T-helper 9 cell (primary cell): ENCODE results near the gene PALD1.

Experiments used
- DNase-seq: peaks from one replicate; pipeline ENCODE4 v3.0.0-alpha.2; 2020

PALD1 gene

DNA sequence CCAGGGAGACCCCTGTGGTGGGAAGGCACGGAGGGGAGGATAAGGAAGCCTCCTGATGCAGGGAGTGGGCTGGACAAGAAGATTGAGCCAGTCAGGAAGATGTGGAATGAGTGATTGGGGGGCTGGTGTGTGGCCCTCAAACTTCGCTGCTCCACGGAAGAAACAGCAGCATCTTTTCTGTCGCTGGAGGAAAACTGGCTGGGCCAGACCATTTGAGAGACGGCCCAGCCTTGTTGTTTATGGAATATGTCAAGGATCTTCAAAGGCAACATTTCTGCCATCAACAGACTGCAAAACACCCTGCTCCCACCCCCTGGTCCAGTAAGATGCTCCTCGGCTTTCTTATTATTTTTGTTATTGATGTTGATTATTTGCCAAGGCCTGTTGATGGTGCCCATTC is 29.4 kb downstream of the PALD1 start:
- no peak for DNase-seq

DNA sequence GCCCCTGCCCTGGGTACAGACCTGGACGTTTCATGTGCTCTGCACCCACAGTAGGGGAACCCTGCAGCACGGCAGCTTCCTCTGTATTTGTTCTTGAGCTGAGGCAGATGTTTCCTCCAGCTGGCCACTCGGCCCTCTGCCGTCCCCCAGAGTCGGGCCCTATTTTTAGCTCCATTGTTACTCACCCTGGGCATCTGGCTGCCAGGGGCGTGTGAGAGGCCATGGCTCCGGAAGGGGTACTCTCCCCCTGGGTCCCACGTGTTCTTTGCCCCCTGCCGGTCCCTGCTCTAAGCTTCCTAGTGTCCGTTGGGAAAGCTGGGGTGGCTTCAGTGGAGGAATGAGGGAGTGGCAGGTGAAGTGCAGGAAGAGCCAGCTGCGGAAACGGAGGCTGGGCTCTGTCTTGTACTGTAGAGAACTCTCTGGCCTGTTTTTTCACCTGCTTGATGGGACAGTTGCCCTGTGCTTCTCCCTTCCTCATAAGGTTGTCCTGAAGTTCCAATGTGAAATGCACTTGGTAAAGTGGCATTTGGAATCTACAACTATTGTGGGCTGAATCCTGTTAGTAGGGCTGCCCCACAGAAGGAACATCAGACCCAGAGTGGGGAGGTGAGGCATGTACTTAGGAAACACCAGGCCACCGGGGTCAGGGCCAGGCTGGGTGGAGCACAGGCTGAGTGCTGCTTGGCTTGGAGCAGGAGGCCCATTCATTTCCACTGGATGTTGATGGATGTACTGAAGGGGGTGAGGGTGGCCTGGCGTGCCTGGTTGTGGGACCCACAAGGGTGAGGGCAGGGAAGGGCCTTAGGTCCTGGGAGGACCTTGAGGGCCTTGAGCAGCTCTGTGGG is 30.6 kb downstream of the PALD1 start:
- no peak for DNase-seq

DNA sequence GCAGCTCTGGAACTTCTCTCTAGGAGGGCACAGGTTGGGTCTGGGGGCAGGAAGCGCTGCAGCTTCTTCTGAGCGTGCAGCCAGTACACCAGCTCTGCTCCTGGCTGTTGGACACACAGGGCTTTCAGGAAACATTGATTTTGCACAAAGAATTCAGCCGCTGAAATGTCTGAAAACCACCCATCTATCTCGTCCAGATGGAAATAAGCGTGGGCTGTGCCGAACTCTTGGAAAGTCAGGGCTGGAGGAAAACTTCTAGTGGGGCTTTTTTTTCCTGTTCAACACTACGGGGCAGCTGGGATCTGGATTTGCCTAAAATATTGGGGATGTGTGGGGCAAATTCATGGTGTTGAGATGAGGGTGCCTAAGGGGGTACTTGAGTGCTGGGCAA is 31.2 kb downstream of the PALD1 start:
- no peak for DNase-seq

DNA sequence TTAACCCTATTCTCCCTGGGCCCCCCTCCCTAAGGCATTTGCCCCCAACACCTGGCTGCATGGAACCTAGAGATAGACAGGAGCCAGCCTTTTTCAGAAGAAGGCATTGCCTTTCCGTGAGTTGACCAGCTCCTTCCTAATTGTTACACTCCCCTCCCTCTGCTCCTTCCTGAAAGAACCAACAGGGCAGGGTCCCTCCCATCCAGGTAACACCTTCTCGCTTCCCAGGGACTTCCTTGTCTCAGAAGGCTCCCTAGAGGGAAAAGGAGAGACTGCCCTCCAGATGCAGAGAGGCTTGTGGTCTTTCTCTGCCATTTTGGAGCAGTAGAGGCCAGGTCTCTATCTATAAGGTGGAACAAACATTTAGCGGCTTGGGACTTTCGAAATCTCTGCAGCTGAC is 31.9 kb downstream of the PALD1 start:
- no peak for DNase-seq

DNA sequence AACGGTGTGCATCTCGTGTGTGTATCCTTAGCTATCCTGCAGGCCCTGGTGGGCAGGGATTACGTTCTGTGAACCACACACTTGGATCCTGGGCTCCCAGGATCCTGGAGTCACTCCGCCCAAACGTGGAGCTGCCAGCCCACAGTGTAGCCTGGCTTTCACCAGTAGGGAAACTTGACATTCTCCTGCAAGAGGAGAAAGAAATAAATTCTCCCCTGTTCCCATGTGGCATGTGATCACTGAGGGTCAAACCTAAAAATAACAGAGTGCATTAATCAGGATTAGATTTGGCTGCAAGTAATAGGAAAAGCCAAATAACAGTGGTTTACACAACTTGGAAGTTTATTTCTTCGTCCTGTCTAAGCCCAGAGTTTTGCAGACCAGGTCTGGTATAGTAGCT is 32.3 kb downstream of the PALD1 start:
- no peak for DNase-seq

DNA sequence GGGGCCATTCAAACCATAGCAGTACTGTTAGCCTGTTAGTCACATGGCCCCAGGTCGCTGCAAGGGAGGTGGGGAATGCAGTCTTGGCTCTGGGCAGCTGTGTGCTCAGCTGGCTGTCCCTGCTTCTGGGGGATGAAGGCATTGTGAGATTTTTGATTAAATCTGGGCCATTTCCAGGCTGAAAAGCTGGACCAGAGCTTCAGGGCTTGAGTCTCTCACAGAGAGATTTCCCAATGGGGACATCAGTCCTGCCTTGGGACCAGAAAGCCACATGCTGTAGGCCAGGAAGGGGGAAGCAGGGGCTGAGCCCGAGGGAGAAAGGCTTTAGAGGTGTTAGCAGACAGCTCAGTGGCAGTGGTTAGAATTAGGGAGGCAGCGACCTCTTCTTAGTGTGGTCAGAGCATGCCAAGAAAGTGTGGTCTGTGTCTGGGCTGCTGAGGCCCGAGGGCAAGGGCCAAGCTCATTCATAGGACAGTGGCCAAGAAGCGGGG is 33.6 kb downstream of the PALD1 start:
- DNase-seq: no peak

DNA sequence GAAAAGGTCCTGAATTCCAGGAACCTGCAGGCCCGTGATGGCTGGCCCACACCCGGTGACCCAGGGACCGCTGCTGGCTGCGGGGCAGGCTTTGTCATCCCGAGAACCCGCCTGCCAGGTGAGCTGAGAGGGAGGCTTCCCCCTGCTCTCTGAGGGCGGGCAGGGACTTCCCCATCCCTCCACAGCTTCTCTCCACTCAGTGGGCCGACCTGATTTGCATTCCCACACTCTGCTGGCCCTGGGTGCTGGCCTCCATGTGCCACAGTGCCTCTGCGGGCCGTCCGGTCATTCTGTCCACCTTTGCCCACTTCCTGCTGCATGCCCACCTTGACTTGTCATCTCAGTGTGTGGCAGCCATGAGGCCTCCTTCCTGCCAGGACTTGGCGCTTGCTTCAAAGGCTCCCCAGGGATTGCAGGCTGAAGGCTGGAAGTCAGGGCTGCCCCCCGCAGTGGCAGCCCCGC is 35.3 kb downstream of the PALD1 start:
- DNase-seq: no peak

DNA sequence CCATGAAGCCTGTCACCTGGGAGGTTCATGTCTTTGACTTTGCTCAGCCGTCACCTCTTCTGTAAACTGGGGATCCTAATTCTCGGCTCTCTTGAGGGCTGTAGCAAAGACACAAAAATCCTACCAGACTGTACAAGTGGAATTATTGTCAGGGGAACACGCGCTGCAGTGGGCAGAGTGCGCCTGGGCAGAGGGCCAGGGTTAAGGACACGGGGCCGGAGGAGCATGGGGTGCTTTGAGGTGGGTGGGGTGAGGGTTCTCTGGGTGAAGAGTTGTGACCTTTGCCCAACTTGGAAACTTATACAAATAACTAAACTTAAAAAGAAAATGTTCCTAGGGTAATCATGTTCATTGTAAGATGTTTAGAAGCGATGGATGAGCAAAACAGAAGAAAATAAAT is 36.0 kb downstream of the PALD1 start:
- no peak for DNase-seq

DNA sequence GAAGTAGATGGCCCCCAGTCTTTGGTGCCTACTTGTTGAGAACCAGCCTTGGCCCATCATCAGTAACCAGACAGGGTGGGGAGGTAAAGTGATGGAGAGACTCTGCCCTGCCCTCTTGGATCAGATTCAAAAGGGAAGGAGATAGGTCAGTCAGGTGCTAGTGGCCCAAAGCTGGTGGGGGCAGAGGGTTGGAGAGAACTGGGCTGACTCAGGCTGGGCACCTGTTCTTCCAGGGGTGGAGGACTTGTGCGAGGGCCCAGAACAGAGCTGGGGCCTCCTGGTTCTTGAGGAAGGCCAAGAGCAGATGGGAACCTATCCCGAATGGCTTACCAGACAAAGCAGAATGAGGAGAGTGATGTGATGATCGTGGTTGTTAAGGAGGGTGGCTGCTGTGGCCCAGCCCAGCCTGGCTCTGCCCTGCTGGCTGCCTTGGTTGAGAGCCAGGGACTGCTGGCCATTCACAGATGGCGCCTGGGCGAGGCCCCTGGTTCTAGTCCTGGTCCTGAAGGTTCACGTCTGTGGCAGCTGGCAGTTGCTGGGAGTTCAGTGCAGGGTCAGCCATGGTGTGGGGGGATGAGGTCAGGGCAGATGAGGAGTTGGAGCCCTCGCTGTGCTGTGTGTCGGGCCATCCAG is 36.6 kb downstream of the PALD1 start:
- no peak for DNase-seq

DNA sequence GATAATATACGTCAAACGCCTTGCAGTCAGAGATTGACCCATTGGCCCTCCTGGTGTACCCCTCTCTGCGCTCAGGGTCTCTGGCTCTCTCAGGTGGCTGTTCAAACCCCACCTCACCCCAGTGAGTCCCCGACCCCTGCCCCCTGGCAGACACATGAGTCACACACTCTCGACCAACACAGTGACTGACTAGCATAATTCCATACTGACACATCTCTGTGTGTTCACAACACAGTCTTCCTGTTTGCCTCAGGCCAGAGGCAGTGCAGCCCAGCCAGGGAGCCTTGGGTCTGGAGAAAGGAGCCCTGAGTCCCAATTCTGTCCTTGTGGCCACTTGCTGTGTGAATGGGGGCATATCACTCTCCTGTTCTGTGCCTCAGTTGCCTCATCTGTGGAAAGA is 40.1 kb downstream of the PALD1 start:
- no peak for DNase-seq

DNA sequence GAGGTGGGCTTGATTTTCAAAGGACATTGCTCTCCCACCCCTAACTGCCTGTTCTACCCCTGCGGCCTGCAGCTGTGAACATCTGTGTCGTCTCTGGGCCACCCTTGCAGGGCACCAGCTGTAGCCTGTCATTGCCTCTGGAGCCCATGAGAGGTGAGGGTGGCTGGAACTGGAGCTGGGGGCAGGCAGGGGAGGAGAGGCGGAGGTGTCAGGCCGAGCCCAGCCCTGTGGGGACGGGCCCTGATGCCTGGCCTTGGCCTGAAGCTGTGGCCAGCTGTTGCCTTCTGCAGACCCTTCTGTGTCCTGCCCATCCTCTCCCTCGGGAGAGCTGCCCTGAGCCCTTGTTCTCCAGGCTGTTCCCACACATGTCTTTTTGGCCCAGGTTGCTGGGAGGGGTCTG is 44.5 kb downstream of the PALD1 start:
- DNase-seq: no peak

DNA sequence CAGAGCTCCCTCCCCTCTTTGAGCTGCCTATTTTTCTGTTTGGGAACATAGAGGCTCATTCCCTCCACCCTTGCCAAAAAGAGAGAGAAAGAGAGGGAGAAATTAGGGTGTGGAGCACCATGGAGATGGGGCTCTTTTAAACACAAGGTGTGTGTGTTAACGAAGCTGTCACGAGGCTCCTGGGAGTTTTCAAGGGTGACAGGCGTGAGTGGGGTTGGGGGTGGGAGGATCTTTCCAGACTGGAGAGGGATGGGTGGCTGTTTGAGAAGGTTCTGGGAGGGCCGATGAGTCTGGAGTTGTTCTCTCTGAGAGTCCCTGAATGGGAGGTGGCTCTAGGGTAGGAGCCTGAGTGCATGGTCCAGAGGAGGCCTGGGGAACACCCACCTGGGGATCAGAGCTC is 45.0 kb downstream of the PALD1 start:
- no peak for DNase-seq

DNA sequence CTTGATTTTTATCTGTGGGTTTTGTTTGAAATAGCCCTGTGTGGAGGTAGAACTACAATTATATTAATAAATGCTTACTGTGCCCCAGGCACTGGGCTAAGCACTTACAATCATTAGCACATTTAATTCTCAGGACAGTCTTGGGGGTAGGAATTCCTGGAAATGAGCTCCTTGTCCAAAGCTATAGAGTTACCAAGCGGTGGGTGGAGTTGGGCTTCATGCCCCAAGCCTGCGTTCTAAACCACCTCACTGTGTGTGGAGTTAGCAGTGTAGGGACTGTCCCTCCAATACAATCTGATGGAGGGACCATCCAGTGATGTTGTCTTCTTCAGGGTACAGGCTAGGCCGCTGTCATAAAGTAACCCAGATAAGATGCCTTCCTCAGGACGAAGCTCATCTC is 49.7 kb downstream of the PALD1 start:
- no peak for DNase-seq

DNA sequence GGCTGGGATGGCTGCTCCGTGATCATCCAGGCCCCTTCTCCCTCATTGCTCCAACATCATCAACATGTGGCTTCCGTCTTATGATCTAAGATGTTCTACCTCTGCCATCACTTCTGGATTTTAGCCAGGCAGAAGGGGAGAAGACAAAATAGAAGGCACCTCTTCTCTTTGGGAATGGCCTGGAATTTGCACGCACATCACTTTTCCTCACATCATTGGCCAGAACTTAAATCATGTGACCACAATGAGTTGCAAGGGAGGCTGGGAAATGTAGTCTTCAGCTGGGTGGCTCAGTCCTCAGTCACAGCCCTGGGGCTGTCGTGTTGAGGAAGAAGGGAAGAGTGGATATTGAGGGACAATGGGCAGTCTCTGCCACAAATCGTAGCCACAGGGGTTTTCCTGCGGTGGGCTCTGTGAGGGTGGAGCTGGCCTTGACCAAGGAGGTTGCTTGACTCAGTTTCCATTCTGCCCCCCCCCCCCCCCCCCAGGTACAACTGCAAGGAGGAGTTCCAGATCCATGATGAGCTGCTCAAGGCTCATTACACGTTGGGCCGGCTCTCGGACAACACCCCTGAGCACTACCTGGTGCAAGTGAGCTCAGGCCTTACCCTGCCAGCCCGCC is 50.3 kb downstream of the PALD1 start:
- DNase-seq: no peak

DNA sequence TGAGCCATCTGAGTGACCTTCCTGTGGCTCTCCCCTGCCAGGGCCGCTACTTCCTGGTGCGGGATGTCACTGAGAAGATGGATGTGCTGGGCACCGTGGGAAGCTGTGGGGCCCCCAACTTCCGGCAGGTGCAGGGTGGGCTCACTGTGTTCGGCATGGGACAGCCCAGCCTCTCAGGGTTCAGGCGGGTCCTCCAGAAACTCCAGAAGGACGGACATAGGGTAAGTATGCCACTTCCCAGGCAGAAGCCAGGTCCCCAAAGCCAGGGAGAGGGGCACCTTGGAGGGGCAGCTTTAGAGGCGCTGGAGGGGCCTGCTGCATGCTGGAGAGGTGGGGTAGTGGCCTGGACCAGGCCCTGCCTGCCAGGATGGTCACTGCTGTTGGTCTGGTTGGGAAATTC is 51.3 kb downstream of the PALD1 start:
- no peak for DNase-seq

DNA sequence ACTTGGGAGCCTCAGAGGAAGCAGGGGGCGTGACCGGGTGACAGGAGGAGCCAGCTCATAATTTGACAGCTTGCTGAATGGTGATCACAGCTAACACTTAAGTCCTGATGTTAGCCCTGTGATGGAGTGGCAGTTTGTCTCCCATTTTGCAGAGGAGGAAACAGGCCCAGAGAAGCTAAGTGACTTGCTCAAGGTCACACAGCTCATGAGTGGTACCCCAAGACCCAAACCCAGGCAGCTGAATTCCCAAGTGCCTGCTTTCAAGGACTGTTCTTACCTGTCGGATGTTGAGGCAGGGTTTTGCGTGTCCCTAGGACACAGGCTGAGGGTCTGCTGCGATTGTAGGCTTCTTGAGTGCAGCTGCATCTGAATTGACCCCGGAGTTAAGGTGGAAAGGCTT is 51.7 kb downstream of the PALD1 start:
- DNase-seq: no peak

DNA sequence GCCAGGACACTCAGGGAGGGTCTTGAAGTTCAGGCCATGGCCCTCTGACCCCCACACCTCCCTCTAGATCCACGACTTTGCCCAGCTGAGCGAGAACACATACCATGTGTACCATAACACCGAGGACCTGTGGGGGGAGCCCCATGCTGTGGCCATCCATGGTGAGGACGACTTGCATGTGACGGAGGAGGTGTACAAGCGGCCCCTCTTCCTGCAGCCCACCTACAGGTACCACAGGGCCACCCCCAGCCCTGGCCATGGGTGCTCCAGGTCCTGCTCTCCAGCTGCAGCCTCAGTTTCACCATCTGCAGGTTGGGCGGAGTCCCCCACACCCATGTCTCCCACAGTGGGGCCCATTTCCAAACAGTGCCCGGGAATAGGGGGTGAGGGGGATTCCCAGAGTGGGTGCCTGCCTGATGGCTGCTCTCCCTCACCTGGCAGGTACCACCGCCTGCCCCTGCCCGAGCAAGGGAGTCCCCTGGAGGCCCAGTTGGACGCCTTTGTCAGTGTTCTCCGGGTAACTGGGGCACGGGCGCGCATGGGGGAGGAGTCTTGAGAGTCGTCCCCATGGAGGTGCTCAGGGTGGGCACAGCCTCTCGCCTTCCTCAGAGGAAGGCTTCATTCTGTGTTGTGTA is 54.1 kb downstream of the PALD1 start:
- no peak for DNase-seq

DNA sequence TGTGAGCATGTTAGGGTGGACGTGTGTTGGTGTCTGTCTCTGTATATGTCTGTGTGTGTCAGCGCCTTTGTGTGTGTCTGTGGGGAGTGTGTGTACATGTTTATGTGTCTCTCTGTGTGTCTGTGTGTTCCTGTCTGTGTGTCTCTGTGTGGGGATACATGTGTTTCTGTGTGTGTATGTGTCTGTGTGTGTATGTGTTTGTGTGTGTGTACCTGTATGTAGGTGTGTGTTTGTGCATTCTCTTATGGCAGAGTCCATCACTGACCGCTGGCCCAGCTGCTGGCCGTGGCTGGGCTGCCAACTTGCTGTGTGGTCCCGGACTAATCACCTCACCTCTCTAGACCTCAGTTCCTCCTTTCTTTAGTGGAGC is 54.6 kb downstream of the PALD1 start:
- DNase-seq: no peak

DNA sequence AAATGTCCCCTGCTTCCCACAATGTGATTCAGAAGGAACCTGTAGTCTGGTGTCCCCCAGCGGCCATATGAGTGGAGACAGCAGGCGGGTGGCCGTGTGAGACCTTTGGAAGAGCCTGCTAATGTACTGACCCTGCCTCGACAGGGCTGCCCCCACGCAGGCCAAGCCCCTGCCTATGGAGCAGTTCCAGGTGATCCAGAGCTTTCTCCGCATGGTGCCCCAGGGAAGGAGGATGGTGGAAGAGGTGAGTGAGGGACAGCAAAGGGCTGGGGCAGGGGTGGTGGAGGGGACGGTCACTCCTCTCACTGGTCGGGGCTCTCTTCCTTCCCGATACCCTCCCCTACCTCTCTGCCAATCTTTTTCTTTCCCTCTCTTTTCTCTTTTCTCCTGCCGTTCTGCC is 55.7 kb downstream of the PALD1 start:
- DNase-seq: no peak

DNA sequence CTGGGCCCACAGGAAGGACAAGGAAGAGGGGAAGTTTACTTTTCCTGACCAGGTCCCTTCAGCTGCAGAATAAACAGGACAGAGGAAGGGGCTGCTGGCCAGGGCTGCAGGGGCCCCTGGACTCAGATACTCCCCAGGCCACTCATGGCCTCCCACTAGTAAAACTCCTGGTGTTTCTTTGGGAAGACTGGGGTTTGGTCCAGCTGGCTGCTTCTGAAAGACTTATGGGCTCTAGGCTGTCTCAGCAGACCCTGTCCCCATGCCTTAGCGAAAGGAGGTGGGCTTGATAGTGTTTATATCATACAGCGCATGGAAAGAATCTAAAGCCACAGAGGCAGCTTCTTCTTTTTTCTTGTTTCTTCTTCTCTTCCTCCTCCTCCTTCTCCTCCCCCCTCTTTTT is 56.4 kb downstream of the PALD1 start:
- no peak for DNase-seq

DNA sequence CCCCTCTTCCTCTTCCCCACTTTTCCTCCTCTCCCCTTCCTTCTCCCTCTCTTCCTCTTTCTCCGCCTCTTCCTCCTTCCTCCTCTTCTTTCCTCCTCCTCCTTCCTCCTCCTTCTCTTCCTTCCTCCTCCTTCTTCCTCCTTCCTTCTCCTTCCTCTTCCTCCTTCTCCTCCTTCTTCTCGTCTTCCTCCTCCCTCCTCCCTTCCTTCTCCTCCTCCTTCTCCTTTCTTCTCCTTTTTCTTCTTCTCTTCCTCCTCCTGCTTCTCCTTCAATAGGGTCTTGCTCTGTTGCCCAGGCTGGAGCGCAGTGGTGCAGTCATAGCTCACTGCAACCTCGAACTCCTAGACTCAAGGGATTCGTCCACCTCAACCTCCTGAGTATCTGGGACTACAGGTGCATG is 56.9 kb downstream of the PALD1 start:
- DNase-seq: no peak

DNA sequence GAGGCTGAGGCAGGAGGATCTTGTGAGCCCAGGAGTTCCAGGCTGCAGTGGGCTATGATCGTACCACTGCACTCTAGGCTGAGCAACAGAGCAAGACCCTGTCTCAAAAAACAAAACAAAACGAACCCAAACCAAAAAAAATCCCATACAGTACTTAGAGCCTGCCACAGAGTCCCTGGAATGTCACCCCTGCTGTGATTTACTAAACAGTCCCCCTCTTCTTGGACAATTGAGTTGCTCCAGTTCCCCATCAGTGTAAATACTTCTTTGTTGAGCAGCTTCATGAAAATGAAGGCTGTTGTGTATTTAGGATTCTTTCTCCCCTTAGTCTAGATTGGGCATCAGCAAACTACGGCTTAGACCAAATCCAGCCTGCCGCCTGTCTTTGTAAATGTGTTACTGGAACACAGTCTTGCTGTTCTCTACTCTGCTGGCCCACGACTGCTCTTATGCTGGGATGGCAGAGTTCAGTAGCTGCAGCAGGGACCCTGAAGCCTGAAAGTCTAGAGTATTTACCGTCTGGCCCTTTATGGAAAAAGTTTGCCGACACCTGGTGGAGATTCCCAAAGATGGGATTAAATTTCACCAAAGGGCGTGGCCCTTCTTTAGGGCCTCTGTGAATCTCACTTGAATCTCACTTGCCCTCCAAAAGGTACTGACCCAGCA is 57.8 kb downstream of the PALD1 start:
- DNase-seq: no peak
